GM21390 (cell line): ENCODE results near the gene SAMD11.

Experiments
- ATAC-seq: cut with Tn5 transposase; IDR thresholded peaks from one replicate; pipeline ENCODE4 v1.9.1; 2021; ENCODE audit not compliant: unreplicated experiment

Gene SAMD11

GRCh38 chr1:917076-917459 lies 6.7 kb upstream of the SAMD11 start:
- ATAC-seq: no peak

GRCh38 chr1:917466-918091 lies 6.1 kb upstream of the SAMD11 start:
- no peak for ATAC-seq

GRCh38 chr1:918353-918752 lies 5.4 kb upstream of the SAMD11 start:
- no peak for ATAC-seq

- ATAC-seq: no peak
Observed at GRCh38 chr1:918843-919242, 4.9 kb upstream of the SAMD11 start.

- ATAC-seq: no peak
Observed at GRCh38 chr1:919271-919872, 4.4 kb upstream of the SAMD11 start.

- ATAC-seq: no peak
Observed at GRCh38 chr1:920010-920409, 3.7 kb upstream of the SAMD11 start.

GRCh38 chr1:920521-920920 lies 3.2 kb upstream of the SAMD11 start:
- no peak for ATAC-seq

- no peak for ATAC-seq
Observed at GRCh38 chr1:921011-921837, 2.5 kb upstream of the SAMD11 start.

- no peak for ATAC-seq
Observed at GRCh38 chr1:923991-924655, 400 bp downstream of the SAMD11 start.

GRCh38 chr1:924656-925560 lies 1.2 kb downstream of the SAMD11 start:
- ATAC-seq: no peak

GRCh38 chr1:925561-926421 lies 2.1 kb downstream of the SAMD11 start:
- ATAC-seq: no peak

- no peak for ATAC-seq
Observed at GRCh38 chr1:927234-927633, 3.5 kb downstream of the SAMD11 start.

- ATAC-seq: no peak
Observed at GRCh38 chr1:927748-928147, 4.0 kb downstream of the SAMD11 start.

- no peak for ATAC-seq
Observed at GRCh38 chr1:928825-929661, 5.3 kb downstream of the SAMD11 start.

GRCh38 chr1:929712-930632 lies 6.2 kb downstream of the SAMD11 start:
- no peak for ATAC-seq

GRCh38 chr1:930633-931138 lies 7.0 kb downstream of the SAMD11 start:
- no peak for ATAC-seq

- no peak for ATAC-seq
Observed at GRCh38 chr1:931380-932172, 7.9 kb downstream of the SAMD11 start.
